Stimulated activated memory B cell treated with anti-CD40 and anti-IgM and Interleukin-4, amounts not matched to agents 10 μg/mL and 1 μg/mL and 100 μg/mL, for 72 hours (primary cell): ENCODE data around the gene GSG1L.

Experiments
- ATAC-seq: fragments of 150-1000 bp; cut with Tn5 transposase; 2 replicates; pipeline ENCODE4 v1.10.0; 2021
- H3K27ac Mint-ChIP-seq: one replicate; pipeline ENCODE4 v1.8.0; 2022; ENCODE audit warnings: mild to moderate bottlenecking, mixed read lengths
- H3K27me3 Mint-ChIP-seq: one replicate; pipeline ENCODE4 v1.8.0; 2022; ENCODE audit warnings: mixed read lengths
- H3K36me3 Mint-ChIP-seq: one replicate; pipeline ENCODE4 v1.8.0; 2022; ENCODE audit warnings: mixed read lengths
- H3K4me1 Mint-ChIP-seq: one replicate; pipeline ENCODE4 v1.8.0; 2022; ENCODE audit warnings: mixed read lengths
- H3K4me3 Mint-ChIP-seq: one replicate; pipeline ENCODE4 v1.8.0; 2022; ENCODE audit warnings: mild to moderate bottlenecking, moderate library complexity, mixed read lengths
- H3K9me3 Mint-ChIP-seq: one replicate; pipeline ENCODE4 v1.8.0; 2022; ENCODE audit warnings: mixed read lengths

GSG1L gene

GRCh38 chr16:28085389-28086171 lies 22.1 kb upstream of the GSG1L start:
- Mint-ChIP-seq H3K4me1 (peaks cover 16% of the 10 kb centered on the region), H3K27ac (no peak overlapping the region), H3K36me3 (peaks cover 7% of the 10 kb centered on the region), H3K4me3 (no peak overlapping the region), H3K9me3 (peaks cover 8% of the 10 kb centered on the region), H3K27me3 (no peaks in the 10 kb centered on the region)
- no peak for ATAC-seq

- H3K4me1 Mint-ChIP-seq, result peaks cover 2% of the 10 kb centered on the region
These were observed 20.7 kb upstream of the GSG1L start for GRCh38 chr16:28084209-28084608.

GRCh38 chr16:28082624-28083023 lies 19.1 kb upstream of the GSG1L start:
- Mint-ChIP-seq H3K9me3 (no peaks in the 10 kb centered on the region), H3K4me1 (no peaks in the 10 kb centered on the region), H3K27ac (no peak overlapping the region), H3K36me3 (no peaks in the 10 kb centered on the region), H3K27me3 (no peaks in the 10 kb centered on the region), H3K4me3 (no peak overlapping the region)
- ATAC-seq, result no peak

More at GRCh38 chr16:28084209-28084608, 20.7 kb upstream of the GSG1L start:
- H3K27me3 Mint-ChIP-seq, result no peaks in the 10 kb centered on the region
- peaks cover under 1% of the 10 kb centered on the region for H3K9me3 Mint-ChIP-seq
- H3K36me3 Mint-ChIP-seq, result peaks cover 1% of the 10 kb centered on the region
- H3K27ac Mint-ChIP-seq, result no peak overlapping the region
- ATAC-seq, result no peak
- no peak overlapping the region for H3K4me3 Mint-ChIP-seq

GRCh38 chr16:28081391-28081968 lies 18.0 kb upstream of the GSG1L start:
- no peak overlapping the region for H3K4me3 Mint-ChIP-seq
- no peaks in the 10 kb centered on the region for H3K9me3 Mint-ChIP-seq
- H3K27ac Mint-ChIP-seq, result no peak overlapping the region
- no peaks in the 10 kb centered on the region for H3K36me3 Mint-ChIP-seq
- H3K27me3 Mint-ChIP-seq, result no peaks in the 10 kb centered on the region
- no peaks in the 10 kb centered on the region for H3K4me1 Mint-ChIP-seq
- no peak for ATAC-seq

GRCh38 chr16:28078261-28078660 lies 14.7 kb upstream of the GSG1L start:
- no peaks in the 10 kb centered on the region for H3K4me1 Mint-ChIP-seq
- H3K27ac Mint-ChIP-seq, result no peak overlapping the region
- no peaks in the 10 kb centered on the region for H3K36me3 Mint-ChIP-seq
- H3K4me3 Mint-ChIP-seq, result no peak overlapping the region
- peaks cover 12% of the 10 kb centered on the region for H3K27me3 Mint-ChIP-seq
- H3K9me3 Mint-ChIP-seq, result peaks cover 4% of the 10 kb centered on the region
- no peak for ATAC-seq

GRCh38 chr16:28073836-28074235 lies 10.3 kb upstream of the GSG1L start:
- Mint-ChIP-seq H3K4me3 (no peak overlapping the region), H3K27ac (no peak overlapping the region), H3K4me1 (no peaks in the 10 kb centered on the region), H3K36me3 (no peaks in the 10 kb centered on the region), H3K9me3 (peaks cover 9% of the 10 kb centered on the region), H3K27me3 (peaks cover 12% of the 10 kb centered on the region)
- ATAC-seq, result no peak

GRCh38 chr16:28072087-28072486 lies 8.6 kb upstream of the GSG1L start:
- H3K4me3 Mint-ChIP-seq, result no peak overlapping the region
- no peak for ATAC-seq
- H3K4me1 Mint-ChIP-seq, result no peaks in the 10 kb centered on the region
- H3K36me3 Mint-ChIP-seq, result no peaks in the 10 kb centered on the region
- peaks cover 12% of the 10 kb centered on the region for H3K27me3 Mint-ChIP-seq
- no peak overlapping the region for H3K27ac Mint-ChIP-seq
- peaks cover 9% of the 10 kb centered on the region for H3K9me3 Mint-ChIP-seq

- no peak for ATAC-seq
- H3K36me3 Mint-ChIP-seq, result no peaks in the 10 kb centered on the region
- H3K27ac Mint-ChIP-seq, result no peak overlapping the region
- no peaks in the 10 kb centered on the region for H3K4me1 Mint-ChIP-seq
- peaks cover 21% of the 10 kb centered on the region for H3K27me3 Mint-ChIP-seq
- H3K4me3 Mint-ChIP-seq, result no peak overlapping the region
- H3K9me3 Mint-ChIP-seq, result peaks cover 9% of the 10 kb centered on the region
These were observed 6.7 kb upstream of the GSG1L start for GRCh38 chr16:28069971-28070794.

GRCh38 chr16:28068976-28069375 lies 5.5 kb upstream of the GSG1L start:
- Mint-ChIP-seq H3K36me3 (no peaks in the 10 kb centered on the region), H3K27ac (no peak overlapping the region), H3K9me3 (peaks cover 9% of the 10 kb centered on the region), H3K27me3 (peaks cover 28% of the 10 kb centered on the region), H3K4me3 (no peak overlapping the region), H3K4me1 (no peaks in the 10 kb centered on the region)
- ATAC-seq, result no peak

- no peak for ATAC-seq
These were observed 4.3 kb upstream of the GSG1L start for GRCh38 chr16:28067604-28068379.

GRCh38 chr16:28064706-28065249 lies 1.3 kb upstream of the GSG1L start:
- H3K36me3 Mint-ChIP-seq, result no peaks in the 10 kb centered on the region
- no peaks in the 10 kb centered on the region for H3K9me3 Mint-ChIP-seq
- H3K4me3 Mint-ChIP-seq, result no peak overlapping the region
- peaks cover 6% of the 10 kb centered on the region for H3K4me1 Mint-ChIP-seq
- peaks cover 59% of the 10 kb centered on the region for H3K27me3 Mint-ChIP-seq
- H3K27ac Mint-ChIP-seq, result no peak overlapping the region
- no peak for ATAC-seq

More at GRCh38 chr16:28067604-28068379, 4.3 kb upstream of the GSG1L start:
- no peaks in the 10 kb centered on the region for H3K36me3 Mint-ChIP-seq
- H3K4me3 Mint-ChIP-seq, result no peak overlapping the region
- H3K9me3 Mint-ChIP-seq, result no peaks in the 10 kb centered on the region
- H3K4me1 Mint-ChIP-seq, result no peaks in the 10 kb centered on the region
- peaks cover 29% of the 10 kb centered on the region for H3K27me3 Mint-ChIP-seq
- H3K27ac Mint-ChIP-seq, result no peak overlapping the region

- ATAC-seq, result no peak
- H3K4me1 Mint-ChIP-seq, result peaks cover 6% of the 10 kb centered on the region
- H3K36me3 Mint-ChIP-seq, result no peaks in the 10 kb centered on the region
- H3K4me3 Mint-ChIP-seq, result no peak overlapping the region
- no peaks in the 10 kb centered on the region for H3K9me3 Mint-ChIP-seq
- H3K27me3 Mint-ChIP-seq, result peaks cover 65% of the 10 kb centered on the region
- no peak overlapping the region for H3K27ac Mint-ChIP-seq
These were observed 636 bp upstream of the GSG1L start for GRCh38 chr16:28064150-28064549.

GRCh38 chr16:28062847-28063521 lies 530 bp downstream of the GSG1L start:
- peaks cover 77% of the 10 kb centered on the region for H3K27me3 Mint-ChIP-seq
- no peak overlapping the region for H3K4me3 Mint-ChIP-seq
- ATAC-seq, result no peak

GRCh38 chr16:28062261-28062846 lies 1.2 kb downstream of the GSG1L start:
- Mint-ChIP-seq H3K4me1 (peaks cover 6% of the 10 kb centered on the region), H3K9me3 (no peaks in the 10 kb centered on the region), H3K4me3 (peak overlapping the region; percentile 73), H3K36me3 (no peaks in the 10 kb centered on the region), H3K27me3 (peaks cover 79% of the 10 kb centered on the region), H3K27ac (no peak overlapping the region)
- ATAC-seq, result no peak

More at GRCh38 chr16:28062847-28063521, 530 bp downstream of the GSG1L start:
- Mint-ChIP-seq H3K36me3 (no peaks in the 10 kb centered on the region), H3K4me1 (peaks cover 6% of the 10 kb centered on the region), H3K9me3 (no peaks in the 10 kb centered on the region), H3K27ac (no peak overlapping the region)
